ENCODE results near the gene HDAC1. TPM values are rescaled to one million over a fixed set of nuclear protein-coding genes. Genes with fewer than 3 reads are reported as not detected.

Gene HDAC1
- total and polyA plus RNA-seq, 10 of the 15 experiments (the other 5 are each of a cell fraction or from before 2014, with no cell fraction given) = 147 to 331 (median 168) TPM

DNA sequence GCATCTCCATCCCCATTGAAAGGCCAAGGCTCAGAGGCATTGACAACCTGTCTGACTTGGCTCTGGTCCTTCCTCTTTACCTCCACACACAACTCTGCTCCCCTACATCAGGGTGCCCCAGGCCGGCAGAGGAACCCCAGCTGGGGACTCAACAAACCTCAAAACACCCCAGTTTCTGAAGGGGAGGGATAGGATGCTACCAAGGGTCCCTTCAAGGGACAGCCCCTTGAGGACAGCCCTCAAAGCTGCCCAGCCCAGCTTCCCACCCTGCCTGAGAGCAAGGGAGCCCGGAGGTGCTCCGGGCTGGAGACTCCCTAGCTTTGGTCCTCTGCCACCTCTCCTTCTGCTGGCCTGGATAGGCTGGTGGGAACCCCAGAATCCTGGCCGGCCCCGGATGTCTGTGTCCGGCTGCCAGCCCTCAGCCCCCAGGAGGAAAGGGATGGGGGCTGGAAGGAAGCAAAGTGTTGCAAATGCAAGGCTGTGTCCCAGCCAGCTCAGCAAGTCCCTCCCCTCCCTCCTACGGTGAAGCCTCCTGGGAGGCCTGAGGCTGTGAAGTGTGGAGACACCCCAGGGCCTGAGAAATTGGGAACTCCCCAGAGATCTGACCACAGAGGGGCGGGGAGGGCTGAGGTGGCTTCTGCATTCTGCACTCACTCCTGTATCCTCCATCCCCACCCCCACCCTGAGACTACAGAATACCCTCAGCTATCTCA is 45.2 kb downstream of the HDAC1 start (continued):
- TF ChIP-seq, protein P1, sequence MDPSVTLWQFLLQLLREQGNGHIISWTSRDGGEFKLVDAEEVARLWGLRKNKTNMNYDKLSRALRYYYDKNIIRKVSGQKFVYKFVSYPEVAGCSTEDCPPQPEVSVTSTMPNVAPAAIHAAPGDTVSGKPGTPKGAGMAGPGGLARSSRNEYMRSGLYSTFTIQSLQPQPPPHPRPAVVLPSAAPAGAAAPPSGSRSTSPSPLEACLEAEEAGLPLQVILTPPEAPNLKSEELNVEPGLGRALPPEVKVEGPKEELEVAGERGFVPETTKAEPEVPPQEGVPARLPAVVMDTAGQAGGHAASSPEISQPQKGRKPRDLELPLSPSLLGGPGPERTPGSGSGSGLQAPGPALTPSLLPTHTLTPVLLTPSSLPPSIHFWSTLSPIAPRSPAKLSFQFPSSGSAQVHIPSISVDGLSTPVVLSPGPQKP (IDR thresholded peaks at IDR 0.05; ENCODE audit: low read depth, low read length) = no peak
- TF ChIP-seq ZNF274 (IDR thresholded peaks at IDR 0.05; ENCODE audit: insufficient read depth, insufficient read length) (no peak), NKRF (conservative IDR thresholded peaks at IDR 0.05) (no peak), SRF (IDR thresholded peaks at IDR 0.05; ENCODE audit: low read depth in 2 of 2, low read length in 2 of 2) (no peak), GATAD2B (conservative IDR thresholded peaks at IDR 0.05; ENCODE audit: low read depth) (peak; percentile 84), EGR1 (IDR thresholded peaks at IDR 0.05; ENCODE audit: borderline replicate concordance in 1 of 2, low read depth in 2 of 2, low read length in 2 of 2) (no peak), NRF1 (conservative IDR thresholded peaks at IDR 0.05; ENCODE audit: low read depth, low read length) (no peak), BRCA1 (IDR thresholded peaks at IDR 0.05; ENCODE audit: low read depth, low read length) (no peak), ZNF24 (IDR thresholded peaks at IDR 0.05) (no peak), MEF2B (IDR thresholded peaks at IDR 0.05; ENCODE audit: partially characterized antibody, poor library complexity, severe bottlenecking) (peak; percentile 99), NBN (IDR thresholded peaks at IDR 0.05) (peak; percentile 43; the same call in 1 of the 2 replicates), MEF2A (IDR thresholded peaks at IDR 0.05; ENCODE audit: insufficient read depth, low read depth, low read length) (no peak), SIN3A (IDR thresholded peaks at IDR 0.05; ENCODE audit: low read depth, low read length) (no peak), SP1 (IDR thresholded peaks at IDR 0.05; ENCODE audit: low read depth, low read length) (no peak), ASH2L (IDR thresholded peaks at IDR 0.05; ENCODE audit: borderline replicate concordance, low read depth) (no peak), MTA3 (IDR thresholded peaks at IDR 0.05; ENCODE audit: borderline replicate concordance, low read length) (no peak), SUPT20H (IDR thresholded peaks at IDR 0.05; ENCODE audit: borderline replicate concordance, control insufficient read depth, low read depth, low read length) (no peak), JUND (IDR thresholded peaks at IDR 0.05; ENCODE audit: low read depth, low read length) (no peak; the same call in 1 of the 2 replicates), POLR2AphosphoS2 (IDR thresholded peaks at IDR 0.05; ENCODE audit: low read depth, low read length) (no peak), TBL1XR1 (IDR thresholded peaks at IDR 0.05; ENCODE audit: low read depth, low read length) (0 out of 2 replicates have a peak, but pooled peaks have one; percentile 20), CREB1 (IDR thresholded peaks at IDR 0.05; ENCODE audit: low read depth) (peak; percentile 21; the same call in 1 of the 2 replicates), NFYB (IDR thresholded peaks at IDR 0.05; ENCODE audit: insufficient read depth, low read depth, low read length) (no peak), NR2C2 (IDR thresholded peaks at IDR 0.05; ENCODE audit: borderline replicate concordance, control insufficient read depth, insufficient read length, low read depth) (no peak)
- TF ChIP-seq, protein P2, sequence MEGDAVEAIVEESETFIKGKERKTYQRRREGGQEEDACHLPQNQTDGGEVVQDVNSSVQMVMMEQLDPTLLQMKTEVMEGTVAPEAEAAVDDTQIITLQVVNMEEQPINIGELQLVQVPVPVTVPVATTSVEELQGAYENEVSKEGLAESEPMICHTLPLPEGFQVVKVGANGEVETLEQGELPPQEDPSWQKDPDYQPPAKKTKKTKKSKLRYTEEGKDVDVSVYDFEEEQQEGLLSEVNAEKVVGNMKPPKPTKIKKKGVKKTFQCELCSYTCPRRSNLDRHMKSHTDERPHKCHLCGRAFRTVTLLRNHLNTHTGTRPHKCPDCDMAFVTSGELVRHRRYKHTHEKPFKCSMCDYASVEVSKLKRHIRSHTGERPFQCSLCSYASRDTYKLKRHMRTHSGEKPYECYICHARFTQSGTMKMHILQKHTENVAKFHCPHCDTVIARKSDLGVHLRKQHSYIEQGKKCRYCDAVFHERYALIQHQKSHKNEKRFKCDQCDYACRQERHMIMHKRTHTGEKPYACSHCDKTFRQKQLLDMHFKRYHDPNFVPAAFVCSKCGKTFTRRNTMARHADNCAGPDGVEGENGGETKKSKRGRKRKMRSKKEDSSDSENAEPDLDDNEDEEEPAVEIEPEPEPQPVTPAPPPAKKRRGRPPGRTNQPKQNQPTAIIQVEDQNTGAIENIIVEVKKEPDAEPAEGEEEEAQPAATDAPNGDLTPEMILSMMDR (IDR thresholded peaks at IDR 0.05 in 2 of 3, conservative IDR thresholded peaks at IDR 0.05 in 1 of 3; ENCODE audit: control insufficient read depth in 2 of 3, extremely low read depth in 1 of 3, insufficient read depth in 1 of 3, low read depth in 3 of 3, low read length in 3 of 3) = no peak

Measured in GM12878 (cell line).